IMR-90 (cell line): ENCODE results near the gene EEF2K. TPM values are rescaled to one million over a fixed set of nuclear protein-coding genes. Genes with fewer than 3 reads are reported as not detected.
A peak's percentile ranks its signal among the peaks of the same experiment; 100 is the strongest.

Experiments
- ATAC-seq: fragments of 200-7000 bp; cut with Tn5 transposase; 2 replicates; pipeline ENCODE4 v1.9.1; 2020; ENCODE audit warnings: low read depth, mild to moderate bottlenecking, moderate library complexity
- BruUV-seq: library from RNA; stranded (reverse); fragments of 400-500 nt; replicated peaks from 2 replicates; lab custom pipeline; 2021; lab: Mats Ljungman, UMichigan
- CTCF ChIA-PET: fragments of 300-600 bp; formaldehyde crosslinking; extraction: SDS; loops from one replicate; lab custom pipeline; 2021; ENCODE audit warnings: antibody characterized with exemption; lab: Yijun Ruan, JAX
- POLR2A ChIA-PET: fragments of 300-600 bp; sonication (Branson Sonifier 250); formaldehyde crosslinking; loops from one replicate; lab custom pipeline; 2022; ENCODE audit warnings: antibody characterized with exemption; ENCODE audit not compliant: unreplicated experiment; lab: Charles Lee
- DNase-seq: peaks from one replicate; pipeline ENCODE4 v3.0.0; 2013
- H2AFZ ChIP-seq: replicated peaks from 2 replicates; pipeline ENCODE3; 2013; ENCODE audit warnings: low read length, mild to moderate bottlenecking; ENCODE audit not compliant: poor library complexity
- H2AK5ac ChIP-seq: 2 replicates; pipeline ENCODE4 v1.6.1; 2013; ENCODE audit warnings: low read depth, low read length, inconsistent platforms
- H2AK9ac ChIP-seq: replicated peaks from 2 replicates; pipeline ENCODE3; 2013; ENCODE audit warnings: mild to moderate bottlenecking, low read depth, low read length, moderate library complexity; ENCODE audit not compliant: poor library complexity
- H2BK120ac ChIP-seq: 2 replicates; pipeline ENCODE4 v1.6.1; 2013; ENCODE audit warnings: low read depth, low read length, inconsistent platforms
- H2BK15ac ChIP-seq: 3 replicates; pipeline ENCODE4 v1.6.1; 2013; ENCODE audit warnings: low read depth, low read length, inconsistent platforms
- H2BK20ac ChIP-seq: 2 replicates; pipeline ENCODE4 v1.6.1; 2013; ENCODE audit warnings: low read depth, mild to moderate bottlenecking, inconsistent platforms, low read length, moderate library complexity
- H2BK5ac ChIP-seq: 2 replicates; pipeline ENCODE4 v1.6.1; 2013; ENCODE audit warnings: mild to moderate bottlenecking, low read depth, low read length, inconsistent platforms; ENCODE audit not compliant: poor library complexity, severe bottlenecking
- H3K14ac ChIP-seq: replicated peaks from 2 replicates; pipeline ENCODE4 v1.6.1; 2013; ENCODE audit warnings: low read depth, low read length, inconsistent platforms
- H3K18ac ChIP-seq: 2 replicates; pipeline ENCODE4 v1.6.1; 2013; ENCODE audit warnings: low read depth, low read length, control low read depth
- H3K23ac ChIP-seq: 2 replicates; pipeline ENCODE4 v1.6.1; 2013; ENCODE audit warnings: low read depth, low read length, inconsistent platforms
- H3K27ac ChIP-seq: 2 replicates; pipeline ENCODE4 v1.5.1; 2013; ENCODE audit warnings: mild to moderate bottlenecking, control low read depth, low read length; ENCODE audit not compliant: insufficient read depth
- H3K27me3 ChIP-seq: 2 replicates; pipeline ENCODE4 v1.6.1; 2013; ENCODE audit warnings: low read length; ENCODE audit not compliant: control insufficient read depth, insufficient read depth
- H3K36me3 ChIP-seq: 2 replicates; pipeline ENCODE4 v1.6.1; 2013; ENCODE audit warnings: low read length, mixed read lengths; ENCODE audit not compliant: control insufficient read depth, insufficient read depth
- H3K4ac ChIP-seq: 2 replicates; pipeline ENCODE4 v1.6.1; 2013; ENCODE audit warnings: low read depth, low read length, inconsistent platforms
- H3K4me1 ChIP-seq: 2 replicates; pipeline ENCODE4 v1.6.1; 2013; ENCODE audit warnings: low read length, mixed read lengths; ENCODE audit not compliant: control insufficient read depth, insufficient read depth
- H3K4me2 ChIP-seq: 2 replicates; pipeline ENCODE4 v1.6.1; 2013; ENCODE audit warnings: low read depth, mild to moderate bottlenecking, control low read depth, low read length, moderate library complexity
- H3K4me3 ChIP-seq: 2 replicates; pipeline ENCODE4 v1.5.1; 2013; ENCODE audit warnings: low read depth, mild to moderate bottlenecking, control low read depth, low read length, moderate library complexity; ENCODE audit not compliant: insufficient read depth
- H3K56ac ChIP-seq: 2 replicates; pipeline ENCODE4 v1.6.1; 2013; ENCODE audit warnings: low read length, inconsistent platforms; ENCODE audit not compliant: insufficient read depth; ENCODE audit errors: extremely low read depth
- H3K79me1 ChIP-seq, 2 experiments: 2 replicates each; pipeline ENCODE4 v1.6.1; 2013; ENCODE audit warnings: low read length in 2 of 2, inconsistent platforms in 1 of 2, low read depth in 1 of 2
- H3K9ac ChIP-seq: 2 replicates; pipeline ENCODE4 v1.6.1; 2013; ENCODE audit warnings: low read depth, low read length, control low read depth
- H3K9me1 ChIP-seq: 2 replicates; pipeline ENCODE4 v1.6.1; 2013; ENCODE audit warnings: low read length, inconsistent platforms; ENCODE audit not compliant: insufficient read depth
- H3K9me3 ChIP-seq: 2 replicates; pipeline ENCODE4 v1.6.1; 2013; ENCODE audit warnings: low read length; ENCODE audit not compliant: control insufficient read depth, insufficient read depth
- H4K20me1 ChIP-seq: 2 replicates; pipeline ENCODE4 v1.6.1; 2013; ENCODE audit warnings: low read length, inconsistent platforms; ENCODE audit not compliant: insufficient read depth
- H4K5ac ChIP-seq: 2 replicates; pipeline ENCODE4 v1.6.1; 2013; ENCODE audit warnings: mild to moderate bottlenecking, low read depth, low read length, control low read depth
- H4K8ac ChIP-seq, 2 experiments: 2 replicates each; pipeline ENCODE4 v1.6.1; 2013; ENCODE audit warnings: low read depth in 2 of 2, low read length in 2 of 2, control low read depth in 1 of 2, inconsistent platforms in 1 of 2
- H4K91ac ChIP-seq: 2 replicates; pipeline ENCODE4 v1.6.1; 2013; ENCODE audit warnings: low read depth, low read length, inconsistent platforms; ENCODE audit not compliant: insufficient read depth
- ELK1 ChIP-seq: fragments of 150-350 bp; IDR thresholded peaks from 2 replicates; pipeline ENCODE4 v1.6.1; 2016; ENCODE audit warnings: low read depth, mild to moderate bottlenecking, low read length, moderate library complexity, borderline replicate concordance
- MXI1 ChIP-seq: IDR thresholded peaks from 2 replicates; pipeline ENCODE4 v1.6.1; 2012; ENCODE audit warnings: low read depth, mild to moderate bottlenecking, low read length, moderate library complexity, borderline replicate concordance
- NFE2L2 ChIP-seq: fragments of 150-350 bp; IDR thresholded peaks from 2 replicates; pipeline ENCODE4 v1.6.1; 2016; ENCODE audit warnings: low read depth, mild to moderate bottlenecking, low read length
- POLR2A ChIP-seq: IDR thresholded peaks from 2 replicates; pipeline ENCODE4 v1.6.1; 2012; ENCODE audit warnings: mild to moderate bottlenecking, low read depth, low read length
- RAD21 ChIP-seq: IDR thresholded peaks from 2 replicates; pipeline ENCODE4 v1.6.1; 2012; ENCODE audit warnings: low read length, improper control_type of control experiment
- RCOR1 ChIP-seq: IDR thresholded peaks from 2 replicates; pipeline ENCODE4 v1.6.1; 2012; ENCODE audit warnings: mild to moderate bottlenecking, low read length, improper control_type of control experiment; ENCODE audit not compliant: insufficient replicate concordance
- SMC3 ChIP-seq: fragments of 150-350 bp; IDR thresholded peaks from 2 replicates; pipeline ENCODE4 v1.6.1; 2016; ENCODE audit warnings: low read depth, mild to moderate bottlenecking, antibody characterized with exemption, low read length, moderate library complexity
- WGBS, 2 experiments: methylation state at CpG; one replicate each; pipeline versions ENCODE4 v1.1.5 to v1.1.7; 2013; ENCODE audit warnings: missing lambda C conversion rate in 2 of 2; ENCODE audit not compliant: insufficient read length in 1 of 2; ENCODE audit errors: extremely low coverage in 2 of 2; 5-methylcytosine and 5-hydroxymethylcytosine counted together
- dilution Hi-C: fragments of 300-500 bp; cut with HindIII; formaldehyde crosslinking; loops from one replicate; pipeline ENCODE4 v1.14.3; 2018; ENCODE audit warnings: low sequenced_read_pairs; ENCODE audit not compliant: unreplicated experiment
- in situ Hi-C: fragments of 300-500 bp; cut with MboI; formaldehyde crosslinking; loops from 3 replicates; pipeline ENCODE4 v1.14.3; 2019; ENCODE audit warnings: low sequenced_read_pairs, inconsistent platforms, mixed read lengths
- intact Hi-C: fragments of 100-400 bp; cut with micrococcal nuclease; formaldehyde crosslinking; loops from 2 replicates; pipeline ENCODE4 v1.10.0; 2022
- polyA plus RNA-seq, 3 experiments: library from polyadenylated mRNA; depleted of rRNA; stranded (reverse); fragments of >200 nt; gene quantifications; 2 replicates each; pipeline ENCODE4 v1.2.3, GENCODE V29; 2012; ENCODE audit warnings: low replicate concordance in 1 of 3
- total RNA-seq: library from RNA; depleted of rRNA; stranded (reverse); fragments of >200 nt; gene quantifications from 2 replicates; pipeline ENCODE4 v1.2.3, GENCODE V29; 2012

EEF2K gene
- total and polyA plus RNA-seq, 2 of the 4 experiments (the other 2 are of a cell fraction): 9.7 to 16.5 TPM

GRCh38 chr16:22220069-22220440 is 14.0 kb downstream of the EEF2K start:
- Histone ChIP-seq H3K14ac (no peak overlapping the region), H3K4me2 (no peak overlapping the region), H3K4ac (peak overlapping the region; percentile 48; the same call in 1 of the 2 replicates), H2BK15ac (no peak overlapping the region), H2BK120ac (no peak overlapping the region), H2AK9ac (peak overlapping the region; percentile 52), H4K20me1 (peaks cover 51% of the 10 kb centered on the region), H2BK20ac (no peak overlapping the region), H2AK5ac (0 out of 2 replicates have a peak overlapping the region, but pooled peaks have one; percentile 12), H4K91ac (no peak overlapping the region), H3K36me3 (peaks cover 3% of the 10 kb centered on the region; the same call in 1 of the 2 replicates), H4K5ac (no peak overlapping the region), H3K9me3 (no peaks in the 10 kb centered on the region), H2BK5ac (no peak overlapping the region), H3K23ac (no peak overlapping the region), H3K27ac (no peak overlapping the region), H2AFZ (peak overlapping the region; percentile 66), H3K79me1 (peaks cover 29 to 86% of the 10 kb centered on the region in 2 experiments), H3K18ac (no peak overlapping the region), H3K9me1 (peaks cover 28% of the 10 kb centered on the region), H3K56ac (no peak overlapping the region), H3K4me3 (no peak overlapping the region), H4K8ac (peak overlapping the region in 1 of 2 experiments; percentile 9; a peak in 1 of 4 replicates), H3K4me1 (peaks cover 5% of the 10 kb centered on the region), H3K9ac (no peak overlapping the region), H3K27me3 (no peaks in the 10 kb centered on the region)
- intact Hi-C loops: no loop called here
- in situ Hi-C loops: no loop called here
- ATAC-seq (no peak), DNase-seq (peak; percentile 27)
- TF ChIP-seq POLR2A: no peak
- no peak for TF ChIP-seq MXI1
- no peak for TF ChIP-seq NFE2L2
- TF ChIP-seq RCOR1: no peak
- no peak for TF ChIP-seq SMC3
- no peak for TF ChIP-seq RAD21
- TF ChIP-seq ELK1: no peak
- WGBS, 2 experiments: no CpG with 5 or more reads among the region's 11 CpGs
- CTCF ChIA-PET: no interaction called here
- dilution Hi-C loops: no loop called here
- BruUV-seq: no TSS peak
- POLR2A ChIA-PET: no interaction called here
